K562 treated with DMSO at 1 percent for 24 hours (cell line): ENCODE measurements around the gene ZNF649. TPM values are rescaled to one million over a fixed set of nuclear protein-coding genes. Genes with fewer than 3 reads are reported as not detected.

Experiments
- total RNA-seq: library from RNA; unstranded; fragments of 300-600 nt; gene quantifications from 2 replicates; pipeline ENCODE4 v1.2.3, GENCODE V29; 2022; ENCODE audit warnings: low read depth; ENCODE audit not compliant: insufficient read depth

Gene ZNF649
- total RNA-seq, result 2.2 TPM in 2 replicates

DNA sequence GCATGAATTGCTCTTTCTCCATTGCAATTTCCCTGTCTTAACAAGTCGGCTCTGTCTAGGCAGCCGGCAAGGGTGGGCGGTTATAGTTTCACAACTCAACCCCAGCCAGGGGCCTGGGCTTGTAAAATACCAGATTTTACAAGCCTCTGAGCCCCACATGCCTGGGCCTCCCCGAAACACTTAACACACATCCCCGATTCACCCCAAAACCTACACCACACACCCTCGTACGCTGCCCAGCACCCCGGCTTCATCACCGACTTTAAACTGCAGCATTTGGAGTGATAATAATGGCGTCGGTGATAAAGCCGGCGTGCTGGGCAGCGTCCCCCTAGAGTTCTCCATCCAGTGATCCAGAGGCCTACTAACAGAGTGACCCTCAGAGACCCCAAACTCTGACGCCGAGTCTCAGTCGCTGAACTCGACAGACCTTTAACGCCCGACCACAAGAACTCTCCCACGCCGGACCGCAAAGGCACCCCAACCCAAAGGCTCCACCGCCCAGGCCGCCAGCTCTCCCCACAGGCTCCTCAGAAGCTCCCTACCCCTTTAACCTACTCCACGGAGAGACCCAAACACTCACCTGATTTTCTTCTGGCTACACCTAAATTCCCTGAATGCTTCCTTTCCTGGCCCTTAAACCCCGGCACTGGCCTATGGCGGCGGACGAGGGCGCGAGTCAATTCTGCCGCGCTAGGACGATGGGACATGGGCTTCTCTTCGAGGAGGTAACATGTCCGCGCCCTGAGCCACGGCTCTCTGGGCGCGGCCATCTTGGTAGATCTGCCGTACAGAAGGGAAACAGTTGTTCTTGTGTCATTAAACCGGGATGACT lies at the start of gene ZNF649:
ZNF649 (minus strand) TSS at position 687 of the 835 bp plus-strand sequence. CDS start 4,910 bp downstream, outside the sequence.

DNA sequence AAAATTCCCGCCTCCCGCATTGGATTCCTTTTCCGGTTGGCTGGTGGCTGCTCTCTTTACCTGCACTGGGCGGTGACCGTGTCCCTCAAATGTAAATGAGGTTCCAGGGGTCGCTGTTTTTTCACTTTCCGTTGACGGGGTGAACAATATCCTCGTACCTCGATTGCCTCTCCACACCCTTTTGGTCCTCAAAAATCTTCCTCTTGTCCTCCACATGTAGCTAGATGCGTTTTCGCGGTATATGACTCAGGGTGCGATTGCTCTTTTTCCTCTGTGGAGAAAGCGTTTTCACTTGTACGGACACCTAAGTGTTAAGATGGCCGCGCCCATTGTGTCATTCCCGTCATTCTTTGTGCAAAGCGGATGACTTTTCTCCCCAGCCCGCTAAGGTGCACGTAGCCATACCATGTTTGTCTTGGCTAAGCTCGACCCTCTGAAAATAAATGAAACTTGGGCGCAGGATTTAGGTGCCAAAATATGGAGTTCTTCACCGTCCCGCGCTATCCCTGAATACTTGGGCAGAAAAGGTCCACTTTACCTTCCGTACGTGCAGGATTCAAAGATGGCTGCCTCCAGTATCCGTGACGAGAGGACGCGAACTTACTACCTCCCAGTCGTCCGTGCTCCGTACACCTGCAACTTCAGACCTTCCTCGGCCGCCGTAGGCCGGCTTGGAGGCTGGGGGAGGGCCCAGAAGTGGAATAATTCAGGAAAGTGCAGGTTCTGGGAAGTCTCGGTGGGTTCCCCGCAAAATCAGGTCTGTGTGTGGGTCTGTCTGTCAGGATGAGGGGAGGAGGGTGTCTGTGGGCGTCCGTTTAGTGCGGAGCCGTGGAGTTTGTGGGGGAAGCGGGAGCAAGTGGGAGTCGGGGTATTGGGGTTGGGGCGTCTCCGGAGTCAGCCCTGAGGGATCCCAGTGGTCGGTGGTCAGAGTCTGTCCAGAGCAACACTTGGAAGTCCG lies 22.2 kb upstream of the ZNF649 start, which contains the start of gene ZNF613:
ZNF613 (plus strand) TSS at position 689 of the 958 bp plus-strand sequence. CDS start 8,749 bp downstream, outside the sequence.

DNA sequence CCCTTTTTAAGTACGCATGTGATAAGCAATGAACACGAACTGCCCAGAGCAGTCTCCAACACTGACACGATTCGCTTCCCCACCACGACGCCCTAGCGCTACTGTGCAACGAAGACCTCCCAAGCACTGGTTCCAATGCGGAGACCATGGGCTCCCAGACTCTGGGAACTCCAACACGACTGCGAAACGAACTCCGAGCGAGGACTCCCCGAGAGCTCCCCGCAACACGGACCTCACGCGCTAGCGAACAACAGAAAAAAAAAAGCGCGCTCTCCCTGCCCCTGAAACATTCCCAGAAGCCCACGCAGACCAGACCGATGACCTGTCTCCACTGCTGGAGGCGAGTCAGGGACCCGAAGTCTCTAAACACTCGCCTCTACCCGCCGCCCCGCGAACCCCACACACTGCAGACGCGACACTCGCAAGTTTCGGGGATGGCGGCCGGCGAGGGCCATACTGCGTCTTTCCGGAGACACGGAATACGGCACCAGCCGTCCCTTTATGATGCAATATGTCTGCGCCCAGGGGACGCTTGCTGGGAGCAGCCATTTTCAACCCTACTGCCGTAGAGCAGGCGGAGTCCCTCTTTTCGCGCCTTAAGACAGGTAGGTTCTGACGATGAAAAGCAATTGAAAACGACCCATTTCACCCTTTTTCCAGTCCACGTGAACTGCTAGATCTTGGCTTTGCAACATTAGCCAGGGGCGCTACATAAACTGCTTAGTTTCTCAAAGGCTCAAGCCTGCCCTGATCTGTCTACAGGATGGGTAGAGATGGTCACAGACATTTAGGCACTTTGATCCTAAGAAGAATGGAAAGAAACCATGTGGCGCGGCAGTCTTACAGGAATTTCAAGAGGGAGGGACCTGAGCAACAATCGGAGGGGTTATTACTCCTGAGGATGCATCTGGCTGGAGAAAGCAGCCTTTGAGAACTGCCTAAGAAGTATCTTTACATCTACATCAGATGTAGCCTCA lies 17.0 kb downstream of the ZNF649 start, which contains the start of gene ZNF577:
ZNF577 (minus strand) TSS at position 430 of the 977 bp plus-strand sequence. CDS start 7,569 bp downstream, outside the sequence.

Other genes starting within 250 kb of the ZNF649 start
- gene SPACA6, start 211.7 kb downstream of the ZNF649 start, total RNA-seq, result 11.1 and 29.9 TPM in 2 replicates
- gene HAS1, start 181.0 kb downstream of the ZNF649 start, total RNA-seq, result not detected in 2 replicates
- 0.50 and 0.93 TPM in 2 replicates for gene FPR1, start 153.1 kb downstream of the ZNF649 start, total RNA-seq
- gene FPR2, start 143.8 kb downstream of the ZNF649 start, total RNA-seq, result 1.2 TPM in 1 of 2 replicates, not detected in the other
- 0.31 and 0.46 TPM in 2 replicates for gene FPR3, start 109.9 kb downstream of the ZNF649 start, total RNA-seq
- gene ZNF577, start 17.1 kb downstream of the ZNF649 start, total RNA-seq, result 3.2 and 5.3 TPM in 2 replicates
- 1.4 and 3.1 TPM in 2 replicates for gene ZNF613, start 22.5 kb upstream of the ZNF649 start, total RNA-seq
- gene ZNF350, start 81.8 kb upstream of the ZNF649 start, total RNA-seq, result 1.5 and 3.0 TPM in 2 replicates
- gene ZNF615, start 103.2 kb upstream of the ZNF649 start, total RNA-seq, result 2.5 and 3.9 TPM in 2 replicates
- 2.6 and 3.5 TPM in 2 replicates for gene ZNF614, start 123.4 kb upstream of the ZNF649 start, total RNA-seq
- 1.7 and 2.7 TPM in 2 replicates for gene ZNF432, start 143.8 kb upstream of the ZNF649 start, total RNA-seq
- 3.5 and 4.8 TPM in 2 replicates for gene ZNF841, start 190.7 kb upstream of the ZNF649 start, total RNA-seq
- gene ZNF616, start 234.9 kb upstream of the ZNF649 start, total RNA-seq, result 5.3 and 5.9 TPM in 2 replicates